Hippocampal formation (tissue), 2 donors: Measurements from ENCODE around the gene PTPN18.
"Not testable (repeated sequence)": the region's sequence is repeated elsewhere in the genome, so short reads cannot be mapped to it uniquely, and the experiment has no call there.

ENCODE experiments used
- DNase-seq, 2 donors: peaks; one replicate each; lab custom pipeline; 2025; lab: John Stamatoyannopoulos, UW

PTPN18 gene

GRCh38 chr2:130381145-130381544, 25.3 kb downstream of the PTPN18 start:
- DNase-seq, result no peak

DNA sequence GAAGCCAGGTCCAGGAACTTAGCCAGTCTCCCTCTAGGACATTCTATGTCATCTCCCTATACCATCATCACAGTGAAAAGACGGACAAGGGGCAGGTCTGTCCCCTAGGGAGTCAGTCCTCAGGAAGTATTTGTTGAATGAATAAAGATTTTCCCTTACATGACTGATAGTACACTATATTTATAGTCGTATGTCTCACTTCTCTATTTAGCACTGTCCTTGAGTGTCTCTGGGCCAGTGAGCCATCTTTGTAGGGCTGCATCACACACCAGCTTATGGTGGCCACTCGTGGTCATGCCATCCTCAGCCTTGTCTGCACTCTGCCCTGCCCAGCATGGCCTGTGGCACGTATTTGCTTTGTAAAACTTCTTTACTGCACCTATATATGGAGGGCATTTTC, 25.8 kb downstream of the PTPN18 start:
- DNase-seq, result no peak

- DNase-seq, result no peak
Observed at GRCh38 chr2:130382313-130382917, 26.6 kb downstream of the PTPN18 start.

- no peak for DNase-seq
Observed at GRCh38 chr2:130385709-130386108, 29.9 kb downstream of the PTPN18 start.

DNA sequence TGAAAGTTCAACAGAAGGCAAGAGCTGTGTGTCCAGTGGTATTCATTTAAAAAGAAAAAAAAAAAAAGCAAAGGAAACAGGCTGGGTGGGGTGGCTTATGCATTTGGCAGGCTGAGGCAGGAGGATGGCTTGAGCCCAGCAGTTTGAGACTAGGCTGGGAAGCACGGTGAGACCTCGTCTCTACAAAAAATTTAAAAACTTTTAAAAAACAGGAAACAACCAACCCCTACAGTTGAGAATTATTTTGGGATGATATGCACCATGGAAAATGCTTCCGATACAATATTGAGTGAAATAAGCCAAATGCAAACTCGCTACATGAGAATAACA, 31.2 kb downstream of the PTPN18 start:
- no peak for DNase-seq

DNA sequence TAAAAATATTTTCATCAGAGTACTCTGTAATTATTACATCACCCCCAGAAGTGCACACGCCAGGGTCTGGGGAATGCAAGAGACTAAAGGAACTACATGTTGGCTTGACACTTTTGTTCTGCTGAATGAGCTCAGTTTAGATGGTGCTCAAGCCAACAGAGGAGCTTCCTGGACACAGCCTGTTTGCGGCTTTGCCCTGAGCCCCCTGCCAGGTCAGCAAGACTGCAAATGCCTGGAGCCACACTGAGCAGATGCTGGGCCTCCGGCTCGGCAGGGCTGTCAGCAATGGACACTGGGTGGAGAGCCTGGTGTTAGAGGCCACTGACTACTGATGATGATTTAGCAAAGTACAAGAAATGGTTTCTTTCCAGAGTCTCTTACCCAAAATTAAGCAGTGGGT, 31.9 kb downstream of the PTPN18 start:
- DNase-seq, result no peak

GRCh38 chr2:130388221-130388907, 32.5 kb downstream of the PTPN18 start:
- DNase-seq, result no peak

DNA sequence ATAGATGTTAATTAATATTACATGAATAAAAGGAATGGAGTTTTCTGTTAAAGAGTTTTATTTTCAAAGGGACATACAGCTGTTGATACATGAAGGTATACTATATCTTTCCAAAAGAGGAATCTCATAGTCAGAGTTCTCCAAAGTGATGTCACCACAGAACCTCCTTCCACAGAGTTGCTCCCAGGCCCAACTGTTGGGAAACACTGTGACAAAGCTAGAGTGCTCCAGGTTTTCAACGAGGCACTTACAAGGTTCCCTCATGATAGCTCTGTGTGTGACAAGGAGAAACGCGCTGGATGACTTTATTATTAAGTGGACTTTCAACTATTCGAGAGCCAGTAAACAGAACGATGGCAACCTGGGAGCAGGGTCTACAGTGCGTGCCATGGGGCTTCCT, 33.5 kb downstream of the PTPN18 start:
- no peak for DNase-seq

GRCh38 chr2:130389783-130390182, 33.9 kb downstream of the PTPN18 start:
- DNase-seq, result no peak

- peak in 1 of 2 donors; percentile 29 for DNase-seq
Observed at GRCh38 chr2:130390460-130391057, 34.7 kb downstream of the PTPN18 start.

- DNase-seq, result peak; percentile 64 to 75
Observed at GRCh38 chr2:130391058-130391871, 35.4 kb downstream of the PTPN18 start.

DNA sequence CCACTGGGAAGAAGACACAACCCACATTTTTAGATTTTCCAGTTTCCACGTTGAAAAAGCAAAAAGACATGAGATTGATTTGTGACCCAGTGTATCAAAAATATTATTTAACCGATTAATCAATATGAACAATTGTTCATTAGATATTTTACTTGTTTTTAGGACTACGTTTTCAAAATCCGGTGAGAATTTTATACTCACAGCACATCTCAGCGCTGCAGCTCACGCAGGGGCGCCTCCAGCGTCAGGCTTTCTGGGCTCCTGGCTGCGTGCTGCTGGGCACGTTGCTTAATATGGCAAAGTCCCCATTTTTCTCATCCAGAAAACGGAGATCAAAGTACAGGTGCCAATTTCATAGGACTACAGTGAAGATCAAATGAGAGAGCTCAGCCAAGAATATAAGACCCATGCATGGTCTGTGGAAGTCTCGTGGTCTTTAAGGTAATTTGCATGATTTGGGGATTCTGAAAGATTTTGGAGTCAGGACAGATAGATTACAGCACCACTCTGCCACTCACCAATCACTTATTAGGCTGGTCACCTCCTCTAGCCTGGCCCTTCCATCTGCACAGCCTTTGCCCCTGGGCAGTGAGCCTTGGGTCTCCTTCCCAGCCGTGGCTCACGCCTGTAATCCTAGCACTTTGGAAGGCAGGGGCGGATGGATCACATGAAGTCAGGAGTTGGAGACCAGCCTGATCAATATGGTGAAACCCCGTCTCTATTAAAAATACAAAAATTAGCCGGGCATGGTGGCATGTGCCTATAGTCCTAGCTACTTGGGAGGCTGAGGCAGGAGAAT, 36.2 kb downstream of the PTPN18 start:
- no peak for DNase-seq

- no peak for DNase-seq
Observed at GRCh38 chr2:130393318-130393910, 37.6 kb downstream of the PTPN18 start.

DNA sequence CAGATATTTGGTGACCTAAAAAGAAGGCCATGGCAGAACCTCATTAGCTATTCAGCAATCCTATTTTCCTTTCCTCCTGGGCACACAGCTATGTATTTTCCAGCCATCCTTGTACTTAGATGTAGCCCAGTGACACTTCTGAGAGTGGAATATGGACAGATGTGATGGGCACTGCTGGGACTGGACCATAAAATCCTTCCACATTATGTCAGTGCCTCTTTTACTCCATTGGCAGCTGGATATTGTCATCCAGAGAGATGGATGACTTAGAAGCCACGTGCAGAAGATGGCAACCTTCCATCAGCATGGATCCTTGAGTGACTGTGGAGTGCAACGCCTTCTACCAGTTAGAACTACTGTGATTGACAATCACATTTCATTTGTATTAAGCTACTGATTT, 50.4 kb downstream of the PTPN18 start:
- DNase-seq, result not testable (repeated sequence)

DNA sequence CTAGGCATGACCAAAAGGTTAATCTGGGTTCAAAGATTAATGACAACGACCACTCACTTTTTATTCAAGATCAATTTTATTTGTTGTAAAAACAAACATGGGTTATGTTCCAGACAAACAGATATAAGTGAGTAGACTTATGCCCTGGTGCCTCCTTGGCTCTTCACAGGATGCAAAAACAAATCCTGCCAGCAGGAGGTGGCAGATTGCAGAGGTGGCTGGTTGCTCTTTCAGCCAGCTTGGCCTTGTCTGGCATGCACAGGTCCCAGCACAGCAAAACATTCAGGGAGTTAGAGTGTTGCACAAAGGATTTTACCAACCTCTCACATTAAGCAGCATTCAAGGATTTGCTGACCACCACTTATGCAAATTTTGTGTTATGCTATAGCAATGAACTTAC, 60.8 kb downstream of the PTPN18 start:
- DNase-seq, result not testable (repeated sequence)

- not testable (repeated sequence) for DNase-seq
Observed at GRCh38 chr2:130418845-130419244, 63.0 kb downstream of the PTPN18 start.
